Nephron progenitor cell (in vitro differentiated cells): ENCODE data around the gene PPP1R14C.
A peak's percentile ranks its signal among the peaks of the same experiment; 100 is the strongest.

ENCODE experiments used
- DNase-seq: peaks from one replicate; pipeline ENCODE4 v3.0.0; 2021
- H3K27ac Mint-ChIP-seq: 2 replicates; pipeline ENCODE4 v1.8.0; 2021; ENCODE audit warnings: mild to moderate bottlenecking, moderate library complexity, mixed read lengths
- H3K27me3 Mint-ChIP-seq: 2 replicates; pipeline ENCODE4 v1.8.0; 2021; ENCODE audit warnings: mild to moderate bottlenecking, low read depth, mixed read lengths; ENCODE audit not compliant: poor library complexity
- H3K36me3 Mint-ChIP-seq: 2 replicates; pipeline ENCODE4 v1.8.0; 2021; ENCODE audit warnings: low read depth, mixed read lengths
- H3K4me1 Mint-ChIP-seq: 2 replicates; pipeline ENCODE4 v1.8.0; 2021; ENCODE audit warnings: mixed read lengths
- H3K4me3 Mint-ChIP-seq: 2 replicates; pipeline ENCODE4 v1.8.0; 2021; ENCODE audit warnings: mild to moderate bottlenecking, moderate library complexity, mixed read lengths
- H3K9me3 Mint-ChIP-seq: 2 replicates; pipeline ENCODE4 v1.8.0; 2021; ENCODE audit warnings: mild to moderate bottlenecking, moderate library complexity, mixed read lengths
- CTCF ChIP-seq: fragments of 200-600 bp; sonication (generic); IDR thresholded peaks from 2 replicates; pipeline ENCODE4 v1.5.0; 2021; ENCODE audit warnings: antibody characterized with exemption

PPP1R14C gene

DNA sequence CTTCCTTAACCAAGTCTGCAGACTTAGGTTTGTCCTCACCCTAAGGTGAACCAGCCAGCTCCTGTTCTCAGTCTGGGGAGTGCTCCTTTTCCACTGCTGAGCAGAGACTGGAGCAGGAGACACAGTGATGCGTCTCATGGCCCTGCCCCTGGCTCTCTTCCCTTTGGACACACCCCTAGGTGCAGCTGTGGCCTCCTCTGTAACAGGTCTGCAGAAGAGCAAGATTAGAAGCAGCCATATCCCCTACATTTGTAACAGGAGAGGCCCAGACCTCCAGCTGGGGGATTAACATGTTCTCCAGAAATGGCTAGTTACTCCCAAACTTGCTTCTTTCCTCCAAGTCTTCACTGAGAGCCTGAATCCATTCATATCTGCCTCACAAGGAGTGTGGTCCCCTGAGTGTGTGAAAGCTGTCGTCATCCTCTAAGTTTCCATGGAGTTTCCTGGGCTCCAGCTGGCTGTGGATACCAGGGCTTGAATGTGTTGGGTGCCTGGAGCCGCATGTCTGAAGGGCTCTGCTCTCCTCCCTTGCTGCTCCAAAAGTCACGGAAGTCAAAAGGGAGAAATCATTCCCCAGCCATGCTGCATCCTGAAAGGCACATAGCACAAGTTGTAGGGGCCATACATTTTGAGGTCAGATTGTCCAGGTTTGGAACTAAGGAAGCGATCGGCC is 57.7 kb downstream of the PPP1R14C start:
- Mint-ChIP-seq H3K27ac (no peak overlapping the region), H3K4me1 (peaks cover 69% of the 10 kb centered on the region), H3K4me3 (no peak overlapping the region), H3K27me3 (peaks cover 76% of the 10 kb centered on the region), H3K9me3 (peaks cover 2% of the 10 kb centered on the region), H3K36me3 (no peaks in the 10 kb centered on the region)
- no peak for DNase-seq
- TF ChIP-seq CTCF, result no peak

- Mint-ChIP-seq H3K4me3 (no peak overlapping the region), H3K36me3 (no peaks in the 10 kb centered on the region), H3K4me1 (peaks cover 62% of the 10 kb centered on the region), H3K27ac (no peak overlapping the region), H3K9me3 (no peaks in the 10 kb centered on the region), H3K27me3 (peaks cover 81% of the 10 kb centered on the region)
- no peak for TF ChIP-seq CTCF
- peak; percentile 16 for DNase-seq
These were observed 58.4 kb downstream of the PPP1R14C start for GRCh38 chr6:150201285-150201684.

- no peak for TF ChIP-seq CTCF
- Mint-ChIP-seq H3K4me1 (peaks cover 56% of the 10 kb centered on the region), H3K36me3 (no peaks in the 10 kb centered on the region), H3K27ac (no peak overlapping the region), H3K4me3 (peak overlapping the region; percentile 3), H3K27me3 (peaks cover 81% of the 10 kb centered on the region), H3K9me3 (no peaks in the 10 kb centered on the region)
- peak; percentile 71 for DNase-seq
These were observed 59.0 kb downstream of the PPP1R14C start for GRCh38 chr6:150201772-150202329.

GRCh38 chr6:150202404-150202803 is 59.6 kb downstream of the PPP1R14C start:
- Mint-ChIP-seq H3K27me3 (peaks cover 80% of the 10 kb centered on the region), H3K27ac (no peak overlapping the region), H3K4me3 (no peak overlapping the region), H3K36me3 (no peaks in the 10 kb centered on the region), H3K4me1 (peaks cover 51% of the 10 kb centered on the region), H3K9me3 (no peaks in the 10 kb centered on the region)
- DNase-seq, result no peak
- TF ChIP-seq CTCF, result no peak

DNA sequence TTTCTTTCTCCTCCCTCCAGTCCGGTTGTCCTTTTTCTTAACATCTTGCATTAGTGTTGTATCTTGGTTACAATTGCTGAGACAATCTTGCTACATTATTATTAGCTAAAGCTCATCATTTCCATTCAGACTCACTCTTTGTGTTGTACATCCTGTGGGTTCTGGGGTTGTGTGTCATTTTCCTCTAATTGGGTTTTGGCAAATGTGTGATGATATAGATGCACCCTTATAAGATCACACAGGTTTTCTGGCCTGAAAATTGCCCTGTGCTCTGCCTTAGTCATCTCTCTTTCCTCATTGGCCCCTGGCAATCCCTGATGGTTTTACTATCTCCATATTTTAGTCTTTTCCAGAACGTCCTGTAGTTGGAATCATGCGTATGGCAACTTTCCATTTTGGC is 60.1 kb downstream of the PPP1R14C start:
- no peak for DNase-seq
- H3K36me3 Mint-ChIP-seq, result no peaks in the 10 kb centered on the region
- H3K9me3 Mint-ChIP-seq, result no peaks in the 10 kb centered on the region
- H3K4me3 Mint-ChIP-seq, result no peak overlapping the region
- H3K4me1 Mint-ChIP-seq, result peaks cover 50% of the 10 kb centered on the region
- H3K27me3 Mint-ChIP-seq, result peaks cover 79% of the 10 kb centered on the region
- H3K27ac Mint-ChIP-seq, result no peak overlapping the region
- TF ChIP-seq CTCF, result no peak

GRCh38 chr6:150203378-150203777 is 60.5 kb downstream of the PPP1R14C start:
- Mint-ChIP-seq H3K36me3 (no peaks in the 10 kb centered on the region), H3K27ac (no peak overlapping the region), H3K4me1 (peaks cover 50% of the 10 kb centered on the region), H3K4me3 (no peak overlapping the region), H3K27me3 (peaks cover 77% of the 10 kb centered on the region), H3K9me3 (no peaks in the 10 kb centered on the region)
- no peak for TF ChIP-seq CTCF
- DNase-seq, result no peak
